Stimulated activated CD4-positive, alpha-beta T cell treated with anti-CD3 and anti-CD28 coated beads, Interleukin-12 subunit alpha, Interleukin-12 subunit beta, amount 100 ng/mL, for 4 hours (primary cell): ENCODE data around the gene MYL3.
A peak's percentile ranks its signal among the peaks of the same experiment; 100 is the strongest.
"Not testable (repeated sequence)": the region's sequence is repeated elsewhere in the genome, so short reads cannot be mapped to it uniquely, and the experiment has no call there.

ENCODE experiments used
- DNase-seq: peaks from one replicate; pipeline ENCODE4 v3.0.0-alpha.2; 2020

MYL3 gene

DNA sequence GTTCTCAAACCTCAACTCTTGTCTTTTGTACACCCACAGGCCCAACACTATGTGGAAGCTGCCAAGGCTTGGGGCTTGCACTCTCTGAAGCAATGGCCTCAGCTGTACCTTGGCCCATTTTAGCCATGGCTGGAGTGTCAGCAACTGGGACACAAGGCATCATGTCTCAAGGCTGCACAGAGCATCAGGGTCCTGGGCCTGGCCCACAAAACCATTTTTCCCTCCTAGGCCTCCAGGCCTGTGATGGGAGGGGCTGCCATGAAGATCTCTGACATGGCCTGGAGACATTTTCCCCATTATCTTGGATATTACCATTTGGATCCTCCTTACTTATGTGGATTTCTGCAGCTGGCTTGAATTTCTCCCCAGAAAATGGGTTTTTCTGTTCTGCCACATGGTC lies 39.9 kb downstream of the MYL3 start:
- DNase-seq: not testable (repeated sequence)

DNA sequence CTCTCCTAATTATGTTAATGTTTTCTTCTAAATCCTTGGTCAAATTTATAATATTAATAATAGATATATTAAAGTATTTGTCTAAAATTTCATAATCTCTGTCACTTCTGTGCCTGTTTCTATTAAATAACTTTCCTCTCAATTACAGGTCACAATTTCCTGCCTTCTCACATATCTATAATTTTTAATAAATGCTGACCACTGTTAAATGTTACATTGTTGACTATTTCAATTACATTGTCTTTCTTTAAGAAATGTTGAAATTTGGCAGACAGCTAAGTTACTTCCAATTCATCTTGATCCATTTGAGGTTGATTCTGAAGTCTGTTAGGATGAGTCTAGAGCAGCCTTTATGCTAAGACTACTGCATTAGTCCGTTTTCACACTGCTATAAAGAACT lies 41.7 kb downstream of the MYL3 start:
- DNase-seq: no peak

DNA sequence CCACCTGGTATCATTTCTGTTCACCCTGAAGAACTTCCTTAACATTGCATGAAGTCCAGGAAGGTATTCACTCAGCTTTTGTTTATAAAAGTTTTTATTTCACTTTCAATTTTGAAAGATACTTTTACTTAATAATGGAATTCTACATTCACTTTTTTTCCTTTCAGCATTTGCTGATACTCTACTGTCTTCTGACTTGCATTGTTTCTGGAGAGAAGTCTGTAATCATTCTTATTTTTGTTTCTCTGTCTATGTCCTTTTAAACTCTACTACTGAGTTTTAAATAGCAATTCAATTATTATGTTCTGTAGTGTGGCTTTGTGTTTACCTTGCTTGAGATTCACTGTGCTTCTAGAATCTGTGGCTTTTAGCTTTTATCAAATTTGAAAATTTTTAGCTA lies 42.4 kb downstream of the MYL3 start:
- DNase-seq: no peak

DNA sequence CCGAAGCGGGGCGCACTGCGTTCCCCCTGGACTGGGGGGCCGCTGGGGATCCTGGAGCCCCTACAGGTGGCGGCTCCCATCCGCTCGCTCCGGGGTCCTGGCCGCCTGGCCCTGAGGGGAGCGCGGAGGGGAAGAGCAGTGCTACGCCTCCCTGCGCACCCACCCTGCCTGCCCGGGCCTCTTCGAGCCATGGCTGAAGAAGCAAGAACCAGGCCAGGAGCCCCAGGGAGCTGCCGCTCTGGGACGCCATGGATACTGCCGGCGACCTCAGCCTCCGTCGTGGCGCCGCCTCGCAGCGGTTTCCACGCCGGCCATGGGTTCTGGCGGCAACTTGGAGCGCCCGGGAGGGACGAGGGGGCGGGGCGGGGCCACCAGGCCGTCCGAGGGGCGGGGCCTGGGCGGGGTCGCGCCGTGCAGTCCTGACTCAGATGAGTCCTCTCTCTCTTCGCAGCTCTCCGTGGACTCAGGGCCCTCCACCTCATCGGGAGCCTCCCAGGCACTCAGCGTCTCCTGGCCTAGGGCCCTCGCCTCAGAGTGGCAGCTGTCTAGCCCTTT lies 50.9 kb downstream of the MYL3 start:
- DNase-seq: peak; percentile 78

DNA sequence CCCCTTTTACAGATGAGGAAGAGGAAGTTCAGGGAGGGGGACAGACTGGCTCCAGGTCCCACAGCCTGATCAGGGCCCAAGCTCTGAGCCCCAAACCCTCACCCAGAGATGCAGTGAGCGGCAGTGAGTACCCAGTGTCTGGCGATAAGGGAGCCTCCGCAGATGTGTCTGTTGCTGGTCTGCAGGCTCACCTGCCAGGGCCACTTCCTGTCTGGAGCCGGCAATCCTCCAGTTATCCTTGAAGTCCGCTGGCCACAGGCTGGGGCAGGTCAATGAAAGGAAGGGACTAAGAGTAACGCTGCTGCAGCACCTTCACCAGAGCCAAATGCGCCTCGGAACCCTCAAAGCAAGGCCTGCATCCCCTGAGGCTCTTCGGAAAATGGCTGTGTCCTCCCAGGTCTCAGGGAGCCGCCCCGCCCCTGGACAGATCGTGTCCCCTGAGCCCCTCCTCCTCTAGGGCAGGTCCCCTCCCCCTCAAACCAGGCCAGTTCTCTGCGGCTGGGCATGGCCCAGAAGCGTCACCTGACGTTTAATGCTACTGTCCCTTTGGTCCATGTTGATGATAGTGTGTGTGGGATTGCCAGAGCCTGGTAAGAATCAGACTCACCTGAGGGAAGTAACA lies 51.5 kb downstream of the MYL3 start:
- DNase-seq: no peak

DNA sequence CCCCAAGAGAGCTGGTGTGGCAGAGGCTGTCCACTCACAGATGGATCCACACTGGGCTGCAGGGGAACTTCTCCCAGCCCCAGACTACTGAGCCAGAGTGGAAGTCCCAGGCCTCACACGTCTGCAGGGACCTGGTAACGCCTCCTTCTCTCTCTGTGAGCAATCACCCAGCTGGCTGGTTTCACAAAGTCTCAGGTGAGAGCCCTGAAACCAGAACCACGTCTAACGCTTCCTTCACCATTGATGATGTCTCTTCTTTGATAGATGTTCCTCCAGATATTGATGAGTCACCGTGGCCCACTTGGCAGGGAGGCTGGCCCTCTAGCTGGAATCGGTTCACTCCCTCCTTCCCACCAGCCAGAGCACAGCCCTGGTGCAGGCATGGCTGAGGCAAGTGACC lies 54.5 kb downstream of the MYL3 start:
- not testable (repeated sequence) for DNase-seq
